Lung (tissue), 12 donors: Measurements from ENCODE around the gene SHB. TPM values are rescaled to one million over a fixed set of nuclear protein-coding genes. Genes with fewer than 3 reads are reported as not detected.

ENCODE experiments used
- ATAC-seq: fragments of 200-7000 bp; cut with Tn5 transposase; one replicate; pipeline ENCODE4 v1.9.1; 2020; ENCODE audit warnings: moderate number of reproducible peaks; ENCODE audit not compliant: insufficient read depth, low FRiP score
- DNase-seq, 3 donors: peaks; one replicate each; pipeline ENCODE4 v3.0.0-alpha.2; 2013 to 2017
- H3K27ac ChIP-seq, 2 donors: one replicate each; pipeline ENCODE4 v1.5.1; 2013; ENCODE audit warnings: mild to moderate bottlenecking in 2 of 2, moderate library complexity in 2 of 2, control low read depth in 1 of 2, inconsistent platforms in 1 of 2, low read depth in 1 of 2, low read length in 1 of 2
- H3K27me3 ChIP-seq, 3 donors: one replicate each; pipeline ENCODE4 v1.5.1; 2013; ENCODE audit warnings: low read length in 2 of 3; ENCODE audit not compliant: control insufficient read depth in 3 of 3, insufficient read depth in 3 of 3
- H3K36me3 ChIP-seq, 4 donors: one replicate each; pipeline ENCODE4 v1.5.1; 2013; ENCODE audit warnings: low read length in 4 of 4, mild to moderate bottlenecking in 1 of 4, moderate library complexity in 1 of 4; ENCODE audit not compliant: control insufficient read depth in 4 of 4, insufficient read depth in 4 of 4
- H3K4me1 ChIP-seq, 5 donors: one replicate each; pipeline ENCODE4 v1.5.1; 2013; ENCODE audit warnings: low read length in 5 of 5, mild to moderate bottlenecking in 2 of 5, moderate library complexity in 1 of 5; ENCODE audit not compliant: control insufficient read depth in 5 of 5, insufficient read depth in 5 of 5
- H3K4me3 ChIP-seq: one replicate; pipeline ENCODE4 v1.5.1; 2013; ENCODE audit warnings: mild to moderate bottlenecking, control low read depth, moderate library complexity
- H3K9ac ChIP-seq, 2 donors: one replicate each; pipeline ENCODE4 v1.5.1; 2013; ENCODE audit warnings: low read length in 2 of 2, control low read depth in 1 of 2; ENCODE audit not compliant: insufficient read depth in 1 of 2
- H3K9me3 ChIP-seq, 4 donors: one replicate each; pipeline ENCODE4 v1.5.1; 2013; ENCODE audit warnings: low read length in 3 of 4, mild to moderate bottlenecking in 1 of 4, moderate library complexity in 1 of 4; ENCODE audit not compliant: control insufficient read depth in 4 of 4, insufficient read depth in 3 of 4
- CTCF ChIP-seq: IDR thresholded peaks from 2 replicates; pipeline ENCODE4 v1.5.1; 2012; ENCODE audit warnings: mild to moderate bottlenecking; ENCODE audit errors: control extremely low read depth, extremely low read depth
- WGBS, 2 donors: extraction: QIAGEN DNeasy Blood & Tissue Kit; methylation state at CpG; one replicate each; pipeline ENCODE4 v1.1.7; 2013; 5-methylcytosine and 5-hydroxymethylcytosine counted together
- polyA plus RNA-seq, 2 donors: library from polyadenylated mRNA; stranded (reverse); fragments of 200-250 nt; gene quantifications; one replicate each; pipeline ENCODE4 v1.2.1, GENCODE V29; 2013
- total RNA-seq, 2 donors: library from RNA; depleted of rRNA in 1 of 2; stranded (reverse); fragments of >200 nt in 1 of 2; gene quantifications; one replicate each; pipeline ENCODE4 v1.2.1, GENCODE V29; 2014 to 2021
- donor health status: control.
- donor health status: control.
- donor health status: Bipolar disorder and iron deficiency.
- donor health status: healthy.
- donor health status: DM: yes; HTN: yes; CAD: no.

Gene SHB
- total and polyA plus RNA-seq, 4 donors = 10.8 to 32.3 (median 14.4) TPM

- Histone ChIP-seq H3K9ac (peak overlapping the region in 1 of 2 donors; percentile 64), H3K36me3 (no peaks in the 10 kb centered on the region), H3K27ac (peak overlapping the region; percentile 95 to 96), H3K4me1 (peaks cover 4 to 34% (median 16%) of the 10 kb centered on the region in 5 donors), H3K4me3 (peak overlapping the region; percentile 83), H3K27me3 (no peaks in the 10 kb centered on the region), H3K9me3 (no peaks in the 10 kb centered on the region)
- 1% methylated on average over 91 to 107 of the region's 107 CpGs for WGBS, 2 donors
- no peak for TF ChIP-seq CTCF
- DNase-seq (peak; percentile 33 to 37 (median 36)), ATAC-seq (no peak)
These were observed 957 bp downstream of the SHB start for GRCh38 chr9:38067859-38068681.

DNA sequence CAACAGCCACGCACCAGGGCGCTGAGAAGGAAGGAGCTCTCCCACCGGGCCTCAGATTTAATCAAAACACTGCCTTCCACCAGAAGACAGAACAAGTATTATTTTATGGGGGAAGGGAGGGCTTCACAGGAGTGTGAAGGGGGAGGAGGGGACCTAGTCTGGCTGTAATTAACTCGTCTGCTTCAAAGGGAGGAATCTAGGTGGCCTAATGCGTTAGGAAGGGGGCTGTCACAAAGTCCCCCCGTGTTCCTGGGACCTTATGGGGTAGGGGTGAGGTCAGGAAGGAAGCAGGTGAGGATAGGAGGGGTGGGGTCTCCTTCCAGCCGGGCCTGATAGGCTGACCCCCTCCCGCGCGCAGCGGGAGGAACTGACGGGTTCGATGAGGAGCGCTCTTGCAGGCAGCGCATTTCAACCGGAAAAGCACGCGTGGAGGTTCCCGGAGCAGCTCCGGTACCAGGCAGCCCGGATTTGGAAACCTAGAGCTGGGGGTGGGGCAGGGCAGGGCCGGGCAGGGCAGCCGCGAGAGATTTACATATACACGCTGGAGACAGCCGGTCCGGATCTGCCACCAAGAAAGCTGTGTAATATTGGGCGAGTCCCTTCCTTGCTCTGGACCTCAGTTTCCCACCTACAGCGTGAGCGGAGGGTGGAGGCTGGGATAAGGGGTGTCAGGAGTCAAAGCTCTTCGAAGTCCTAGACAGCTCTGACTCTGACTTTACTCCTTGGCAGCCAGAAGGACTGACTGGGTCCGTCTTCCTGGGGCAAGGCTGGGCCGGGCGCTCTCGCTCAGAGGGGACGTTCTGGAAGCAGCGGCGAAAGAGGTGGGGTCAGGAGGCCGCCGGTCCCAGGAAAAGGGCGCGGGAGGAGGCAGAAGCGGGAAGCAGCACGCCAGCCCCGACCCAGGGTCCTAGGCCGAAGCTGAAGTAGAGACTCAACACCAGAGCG, 1.8 kb downstream of the SHB start:
- 3% methylated on average over 43 to 47 of the region's 47 CpGs for WGBS, 2 donors
- TF ChIP-seq CTCF = no peak
- ATAC-seq = peak; percentile 8
- H3K9me3 ChIP-seq = no peaks in the 10 kb centered on the region
- H3K4me1 ChIP-seq = peaks cover 4 to 37% (median 16%) of the 10 kb centered on the region in 5 donors
- H3K27ac ChIP-seq = peak overlapping the region; percentile 95 to 96
- H3K36me3 ChIP-seq = no peaks in the 10 kb centered on the region
- H3K9ac ChIP-seq = peak overlapping the region; percentile 44 to 64
- peak overlapping the region; percentile 83 for H3K4me3 ChIP-seq
- DNase-seq = peak; percentile 56 to 67 (median 60)
- no peaks in the 10 kb centered on the region for H3K27me3 ChIP-seq

GRCh38 chr9:38066197-38066913, 2.7 kb downstream of the SHB start:
- ATAC-seq = no peak

More at GRCh38 chr9:38066197-38066913, 2.7 kb downstream of the SHB start:
- Histone ChIP-seq H3K27me3 (no peaks in the 10 kb centered on the region), H3K4me1 (peaks cover 7 to 45% (median 19%) of the 10 kb centered on the region in 5 donors), H3K27ac (peak overlapping the region; percentile 95 to 96), H3K4me3 (peak overlapping the region; percentile 83), H3K36me3 (no peaks in the 10 kb centered on the region), H3K9ac (peak overlapping the region; percentile 44 to 64), H3K9me3 (no peaks in the 10 kb centered on the region)
- no peak for TF ChIP-seq CTCF
- no peak for DNase-seq
- 56 to 73% methylated on average over 7 of the region's 7 CpGs for WGBS, 2 donors
